Measurements from ENCODE around the gene SH3BP4.

The SH3BP4 gene

GRCh38 chr2:235063471-235063961 lies 111.7 kb downstream of the SH3BP4 start:
- Histone ChIP-seq H3K4me3 (ENCODE audit: low read depth in 1 of 2, low read length in 1 of 2) (no peak overlapping the region), H3K27ac (no peak overlapping the region), H3K4me1 (ENCODE audit: control insufficient read depth in 1 of 2, insufficient read depth in 1 of 2, low read depth in 1 of 2, low read length in 1 of 2) (no peaks in the 10 kb centered on the region), H3K9me3 (no peaks in the 10 kb centered on the region), H3K27me3 (no peaks in the 10 kb centered on the region), H3K36me3 (no peaks in the 10 kb centered on the region)
- TF ChIP-seq CTCF (IDR thresholded peaks at IDR 0.05), result no peak

GRCh38 chr2:235064976-235065375 lies 113.2 kb downstream of the SH3BP4 start:
- Histone ChIP-seq H3K27me3 (no peaks in the 10 kb centered on the region), H3K9me3 (no peaks in the 10 kb centered on the region), H3K36me3 (no peaks in the 10 kb centered on the region), H3K4me1 (ENCODE audit: control insufficient read depth in 1 of 2, insufficient read depth in 1 of 2, low read depth in 1 of 2, low read length in 1 of 2) (no peaks in the 10 kb centered on the region), H3K27ac (no peak overlapping the region), H3K4me3 (ENCODE audit: low read depth in 1 of 2, low read length in 1 of 2) (no peak overlapping the region)
- no peak for TF ChIP-seq CTCF (IDR thresholded peaks at IDR 0.05)

GRCh38 chr2:235066490-235066889 lies 114.7 kb downstream of the SH3BP4 start:
- Histone ChIP-seq H3K27ac (no peak overlapping the region), H3K4me3 (ENCODE audit: low read depth in 1 of 2, low read length in 1 of 2) (no peak overlapping the region), H3K27me3 (no peaks in the 10 kb centered on the region), H3K9me3 (no peaks in the 10 kb centered on the region), H3K36me3 (no peaks in the 10 kb centered on the region), H3K4me1 (ENCODE audit: control insufficient read depth in 1 of 2, insufficient read depth in 1 of 2, low read depth in 1 of 2, low read length in 1 of 2) (no peaks in the 10 kb centered on the region)
- TF ChIP-seq CTCF (IDR thresholded peaks at IDR 0.05), result no peak

- no peak for TF ChIP-seq CTCF (IDR thresholded peaks at IDR 0.05)
- no peaks in the 10 kb centered on the region for H3K4me1 ChIP-seq (ENCODE audit: control insufficient read depth in 1 of 2, insufficient read depth in 1 of 2, low read depth in 1 of 2, low read length in 1 of 2)
Measured at GRCh38 chr2:235066895-235067294, 115.1 kb downstream of the SH3BP4 start.

GRCh38 chr2:235068701-235069100 lies 116.9 kb downstream of the SH3BP4 start:
- Histone ChIP-seq H3K36me3 (no peaks in the 10 kb centered on the region), H3K4me1 (ENCODE audit: control insufficient read depth in 1 of 2, insufficient read depth in 1 of 2, low read depth in 1 of 2, low read length in 1 of 2) (no peaks in the 10 kb centered on the region), H3K27me3 (no peaks in the 10 kb centered on the region), H3K4me3 (ENCODE audit: low read depth in 1 of 2, low read length in 1 of 2) (no peak overlapping the region), H3K9me3 (no peaks in the 10 kb centered on the region), H3K27ac (no peak overlapping the region)
- TF ChIP-seq CTCF (IDR thresholded peaks at IDR 0.05), result no peak

More at GRCh38 chr2:235066895-235067294, 115.1 kb downstream of the SH3BP4 start:
- no peak overlapping the region for H3K4me3 ChIP-seq (ENCODE audit: low read depth in 1 of 2, low read length in 1 of 2)
- H3K27me3 ChIP-seq, result no peaks in the 10 kb centered on the region
- no peaks in the 10 kb centered on the region for H3K36me3 ChIP-seq
- H3K27ac ChIP-seq, result no peak overlapping the region
- no peaks in the 10 kb centered on the region for H3K9me3 ChIP-seq

Data from neutrophil (primary cell).